WERI-Rb-1 (cell line): ENCODE measurements around the gene GLRX5.

ENCODE experiments used
- DNase-seq: peaks from one replicate; pipeline ENCODE4 v3.0.0-alpha.2; 2020
- H3K27ac ChIP-seq: fragments of 250-450 bp; sonication (Bioruptor Pico); 2 replicates; pipeline ENCODE4 v1.5.1; 2020; ENCODE audit warnings: mild to moderate bottlenecking, moderate library complexity
- H3K27me3 ChIP-seq: fragments of 250-450 bp; sonication (Bioruptor Pico); 2 replicates; pipeline ENCODE4 v1.5.1; 2021; ENCODE audit warnings: mild to moderate bottlenecking, low read depth, moderate library complexity; ENCODE audit not compliant: insufficient read depth, severe bottlenecking
- H3K36me3 ChIP-seq: fragments of 250-450 bp; sonication (Bioruptor Pico); 2 replicates; pipeline ENCODE4 v1.5.1; 2020; ENCODE audit warnings: mild to moderate bottlenecking, moderate library complexity
- H3K4me3 ChIP-seq: 2 replicates; pipeline ENCODE4 v1.5.1; 2011; ENCODE audit warnings: low read depth, mild to moderate bottlenecking, control low read depth, low read length
- H3K9me3 ChIP-seq: fragments of 250-450 bp; sonication (Bioruptor Pico); 2 replicates; pipeline ENCODE4 v1.5.1; 2021; ENCODE audit warnings: mild to moderate bottlenecking, moderate library complexity; ENCODE audit not compliant: severe bottlenecking
- CTCF ChIP-seq: IDR thresholded peaks from 2 replicates; pipeline ENCODE4 v1.5.1; 2011; ENCODE audit warnings: low read depth, mild to moderate bottlenecking, control low read depth, inconsistent platforms, low read length

The GLRX5 gene

DNA sequence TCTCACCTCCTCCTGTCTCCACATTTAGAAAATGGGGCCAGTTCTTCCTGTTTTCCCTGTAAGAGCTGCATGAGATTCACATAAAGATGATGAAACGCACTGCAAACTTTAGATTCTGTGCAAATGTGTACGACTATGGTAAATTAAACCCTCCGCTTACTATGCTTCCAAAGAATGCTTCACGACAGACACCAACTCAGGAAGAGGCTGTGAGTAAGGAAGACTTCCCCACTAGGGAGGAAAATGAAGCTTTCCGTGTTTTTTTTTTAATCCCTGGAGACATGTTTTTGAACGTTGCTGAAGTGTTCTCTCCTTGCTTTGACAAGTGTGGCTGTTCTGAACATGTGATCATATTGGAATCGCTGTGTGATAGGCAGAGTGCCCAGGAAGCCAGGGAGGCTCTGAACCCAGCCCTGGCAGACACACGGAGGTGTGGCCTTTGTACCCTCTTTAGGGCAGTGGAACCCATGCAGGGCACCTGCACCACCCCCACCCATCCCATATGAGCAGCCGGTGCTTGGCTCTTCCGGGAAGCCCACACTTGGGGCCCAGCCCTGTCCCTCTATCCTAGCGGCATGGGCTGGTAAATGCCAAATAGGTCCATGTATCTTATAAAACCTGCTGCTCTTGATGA lies 10.9 kb upstream of the GLRX5 start:
- no peak for DNase-seq
- H3K4me3 ChIP-seq = no peak overlapping the region
- H3K27me3 ChIP-seq = no peaks in the 10 kb centered on the region
- no peaks in the 10 kb centered on the region for H3K36me3 ChIP-seq
- no peak for TF ChIP-seq CTCF
- no peak overlapping the region for H3K27ac ChIP-seq
- no peaks in the 10 kb centered on the region for H3K9me3 ChIP-seq

GRCh38 chr14:95524706-95525512 lies 9.9 kb upstream of the GLRX5 start:
- DNase-seq = no peak
- no peak overlapping the region for H3K4me3 ChIP-seq
- no peaks in the 10 kb centered on the region for H3K9me3 ChIP-seq
- peaks cover 5% of the 10 kb centered on the region for H3K36me3 ChIP-seq
- no peaks in the 10 kb centered on the region for H3K27me3 ChIP-seq
- no peak overlapping the region for H3K27ac ChIP-seq
- no peak for TF ChIP-seq CTCF

DNA sequence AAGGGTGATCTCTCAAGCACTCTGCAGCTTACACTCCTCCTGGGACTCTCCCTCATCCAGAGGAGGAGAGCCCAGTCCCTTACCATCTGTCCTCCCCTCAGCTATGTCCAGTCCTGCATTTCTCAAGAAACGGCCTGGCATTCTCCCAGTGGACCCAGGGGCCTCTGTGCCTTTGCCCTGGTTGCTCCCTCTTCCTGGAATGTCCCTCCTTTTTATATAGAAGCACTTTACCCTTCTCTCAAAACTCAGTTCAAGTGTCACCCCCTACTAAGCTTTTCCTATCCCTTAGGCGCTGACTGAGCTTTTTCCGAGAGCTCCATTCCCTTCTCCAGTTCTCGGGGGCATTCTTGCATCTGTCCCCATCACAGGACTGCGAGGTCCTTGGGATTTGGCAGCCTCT lies 8.9 kb upstream of the GLRX5 start:
- H3K9me3 ChIP-seq = no peaks in the 10 kb centered on the region
- peaks cover 10% of the 10 kb centered on the region for H3K36me3 ChIP-seq
- H3K27me3 ChIP-seq = no peaks in the 10 kb centered on the region
- no peak overlapping the region for H3K4me3 ChIP-seq
- no peak for TF ChIP-seq CTCF
- no peak for DNase-seq
- no peak overlapping the region for H3K27ac ChIP-seq

DNA sequence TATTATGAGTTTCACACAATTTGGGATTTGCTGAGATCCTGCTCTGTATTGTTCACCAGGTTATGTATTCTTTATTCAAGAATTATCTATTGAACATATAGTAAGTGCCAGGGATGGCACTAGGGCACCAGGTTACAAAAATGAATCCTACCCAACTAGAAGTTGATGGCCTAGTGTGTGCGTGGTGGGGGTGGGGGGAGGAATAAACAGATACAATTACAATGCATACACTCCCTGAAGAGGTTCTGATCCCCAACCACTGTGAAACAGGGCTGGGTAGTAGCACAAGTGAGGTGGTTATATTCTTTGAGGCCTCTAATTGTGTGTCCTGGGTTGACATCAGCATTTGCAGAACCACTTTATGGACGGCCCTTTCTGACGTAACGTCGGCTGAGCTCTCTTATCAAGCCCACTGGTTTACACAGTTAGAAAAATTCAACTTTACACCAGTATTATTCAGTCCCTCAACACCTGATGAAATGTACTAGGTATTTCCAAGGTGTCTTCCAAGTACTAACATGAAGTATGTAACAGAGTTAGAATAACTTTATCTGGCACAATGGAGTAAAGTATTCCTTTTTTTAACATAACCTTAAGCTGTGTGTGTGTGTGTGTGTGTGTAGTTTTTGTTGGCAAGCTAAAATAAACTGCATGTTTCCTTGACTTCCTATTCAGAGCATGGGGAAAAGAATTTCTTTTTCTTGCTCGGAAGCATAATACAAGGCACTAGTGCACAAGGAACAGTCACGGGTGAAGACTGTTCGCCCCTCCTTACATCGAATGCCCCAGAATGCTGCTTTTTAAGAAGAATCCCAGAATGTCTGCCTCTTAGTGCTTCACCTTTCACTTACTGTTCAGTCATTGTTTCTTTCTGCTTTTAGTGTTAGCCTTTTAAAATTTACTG lies 8.1 kb upstream of the GLRX5 start:
- H3K27ac ChIP-seq = no peak overlapping the region

More for the DNA sequence above, 8.1 kb upstream of the GLRX5 start:
- H3K27me3 ChIP-seq = no peaks in the 10 kb centered on the region
- H3K9me3 ChIP-seq = no peaks in the 10 kb centered on the region
- no peak overlapping the region for H3K4me3 ChIP-seq
- DNase-seq = no peak
- peaks cover 17% of the 10 kb centered on the region for H3K36me3 ChIP-seq
- no peak for TF ChIP-seq CTCF
